H9 (cell line): ENCODE data around the gene MARF1. TPM values are rescaled to one million over a fixed set of nuclear protein-coding genes. Genes with fewer than 3 reads are reported as not detected.
A peak's percentile ranks its signal among the peaks of the same experiment; 100 is the strongest.
"Not testable (repeated sequence)": the region's sequence is repeated elsewhere in the genome, so short reads cannot be mapped to it uniquely, and the experiment has no call there.

Source experiments
- DNase-seq: peaks from one replicate; pipeline ENCODE4 v3.0.0-alpha.2; 2017
- H2AFZ ChIP-seq: one replicate; pipeline ENCODE4 v1.6.1; 2013; ENCODE audit warnings: mild to moderate bottlenecking, low read length, control low read depth, moderate library complexity
- H2AK5ac ChIP-seq: 2 replicates; pipeline ENCODE4 v1.6.1; 2013; ENCODE audit warnings: low read length, control low read depth, mixed read lengths; ENCODE audit not compliant: insufficient read length
- H2BK120ac ChIP-seq: one replicate; pipeline ENCODE4 v1.6.1; 2013; ENCODE audit warnings: low read depth, mild to moderate bottlenecking, low read length, control low read depth, inconsistent platforms; ENCODE audit not compliant: poor library complexity, severe bottlenecking
- H2BK12ac ChIP-seq: 2 replicates; pipeline ENCODE4 v1.6.1; 2013; ENCODE audit warnings: low read length, control low read depth, mixed read lengths, low read depth; ENCODE audit not compliant: insufficient read length
- H2BK15ac ChIP-seq: 2 replicates; pipeline ENCODE4 v1.6.1; 2013; ENCODE audit warnings: low read depth, low read length, control low read depth
- H2BK20ac ChIP-seq: one replicate; pipeline ENCODE4 v1.6.1; 2013; ENCODE audit warnings: low read depth, mild to moderate bottlenecking, low read length, control low read depth, inconsistent platforms; ENCODE audit not compliant: poor library complexity, severe bottlenecking
- H2BK5ac ChIP-seq: 2 replicates; pipeline ENCODE4 v1.6.1; 2013; ENCODE audit warnings: low read length, control low read depth, mixed read lengths; ENCODE audit not compliant: insufficient read length
- H3K14ac ChIP-seq: 2 replicates; pipeline ENCODE4 v1.6.1; 2013; ENCODE audit warnings: low read length, control low read depth; ENCODE audit not compliant: insufficient read depth
- H3K18ac ChIP-seq: 2 replicates; pipeline ENCODE4 v1.6.1; 2013; ENCODE audit warnings: low read depth, mild to moderate bottlenecking, mixed read lengths, low read length, control low read depth; ENCODE audit not compliant: insufficient read length
- H3K23ac ChIP-seq: 2 replicates; pipeline ENCODE4 v1.6.1; 2013; ENCODE audit warnings: low read length, control low read depth, mixed read lengths, low read depth; ENCODE audit not compliant: insufficient read length
- H3K23me2 ChIP-seq: 2 replicates; pipeline ENCODE4 v1.6.1; 2013; ENCODE audit warnings: low read depth, mild to moderate bottlenecking, mixed read lengths, low read length, control low read depth; ENCODE audit not compliant: insufficient read length, poor library complexity, severe bottlenecking
- H3K27ac ChIP-seq: 2 replicates; pipeline ENCODE4 v1.5.1; 2013; ENCODE audit warnings: low read length, control low read depth, mixed read lengths, low read depth; ENCODE audit not compliant: insufficient read length
- H3K27me3 ChIP-seq: 2 replicates; pipeline ENCODE4 v1.6.1; 2013; ENCODE audit warnings: low read length, control low read depth, inconsistent platforms; ENCODE audit not compliant: insufficient read depth
- H3K4ac ChIP-seq: 2 replicates; pipeline ENCODE4 v1.6.1; 2013; ENCODE audit warnings: low read depth, mild to moderate bottlenecking, control low read depth, inconsistent platforms, low read length, moderate library complexity
- H3K4me1 ChIP-seq: 2 replicates; pipeline ENCODE4 v1.6.1; 2013; ENCODE audit warnings: low read length, control low read depth, inconsistent platforms; ENCODE audit not compliant: insufficient read depth
- H3K4me2 ChIP-seq: 2 replicates; pipeline ENCODE4 v1.6.1; 2013; ENCODE audit warnings: low read length, control low read depth, mixed read lengths; ENCODE audit not compliant: insufficient read length, insufficient read depth
- H3K56ac ChIP-seq: 2 replicates; pipeline ENCODE4 v1.6.1; 2013; ENCODE audit warnings: low read depth, mild to moderate bottlenecking, mixed read lengths, low read length, control low read depth; ENCODE audit not compliant: insufficient read length
- H3K79me1 ChIP-seq: 2 replicates; pipeline ENCODE4 v1.6.1; 2013; ENCODE audit warnings: low read depth, mild to moderate bottlenecking, moderate library complexity, low read length, control low read depth, inconsistent platforms; ENCODE audit not compliant: insufficient read depth, poor library complexity, severe bottlenecking
- H3K79me2 ChIP-seq: 2 replicates; pipeline ENCODE4 v1.6.1; 2013; ENCODE audit warnings: low read length, control low read depth, inconsistent platforms; ENCODE audit not compliant: insufficient read depth
- H3K9ac ChIP-seq: 2 replicates; pipeline ENCODE4 v1.6.1; 2013; ENCODE audit warnings: low read length, control low read depth, mixed read lengths; ENCODE audit not compliant: insufficient read length; ENCODE audit errors: extremely low read depth
- H3K9me3 ChIP-seq: one replicate; pipeline ENCODE4 v1.6.1; 2013; ENCODE audit warnings: low read depth, low read length, inconsistent platforms; ENCODE audit not compliant: control insufficient read depth
- H3T11ph ChIP-seq: one replicate; pipeline ENCODE4 v1.6.1; 2013; ENCODE audit warnings: mild to moderate bottlenecking, low read length, control low read depth, inconsistent platforms
- H4K20me1 ChIP-seq: one replicate; pipeline ENCODE4 v1.6.1; 2013; ENCODE audit not compliant: control insufficient read depth, insufficient read length, insufficient read depth
- H4K5ac ChIP-seq: 2 replicates; pipeline ENCODE4 v1.6.1; 2013; ENCODE audit warnings: low read depth, mild to moderate bottlenecking, mixed read lengths, low read length, control low read depth; ENCODE audit not compliant: insufficient read length
- H4K8ac ChIP-seq: replicated peaks from 2 replicates; pipeline ENCODE4 v1.6.1; 2013; ENCODE audit warnings: low read length, control low read depth, mixed read lengths, low read depth; ENCODE audit not compliant: insufficient read length
- H4K91ac ChIP-seq: 2 replicates; pipeline ENCODE4 v1.6.1; 2013; ENCODE audit warnings: low read depth, mild to moderate bottlenecking, moderate library complexity, mixed read lengths, low read length, control low read depth; ENCODE audit not compliant: insufficient read length
- H3K27ac Mint-ChIP-seq, 3 experiments: 2 replicates in 2 of 3; 3 replicates in 1 of 3; pipeline ENCODE4 v1.8.0; 2020 to 2021; ENCODE audit warnings: mixed read lengths in 3 of 3, mild to moderate bottlenecking in 1 of 3, moderate library complexity in 1 of 3
- H3K27me3 Mint-ChIP-seq: 2 replicates; pipeline ENCODE4 v1.8.0; 2021; ENCODE audit warnings: low read depth, mild to moderate bottlenecking, moderate library complexity, mixed read lengths
- H3K36me3 Mint-ChIP-seq, 3 experiments: 2 replicates in 2 of 3; 3 replicates in 1 of 3; pipeline ENCODE4 v1.8.0; 2020 to 2021; ENCODE audit warnings: low read depth in 3 of 3, mixed read lengths in 3 of 3; ENCODE audit not compliant: insufficient read depth in 1 of 3
- H3K4me1 Mint-ChIP-seq, 2 experiments: 2 replicates each; pipeline ENCODE4 v1.8.0; 2020; ENCODE audit warnings: mixed read lengths in 2 of 2
- H3K4me3 Mint-ChIP-seq, 2 experiments: 2 replicates in 1 of 2; 3 replicates in 1 of 2; pipeline ENCODE4 v1.8.0; 2020 to 2021; ENCODE audit warnings: mild to moderate bottlenecking in 2 of 2, mixed read lengths in 2 of 2, moderate library complexity in 1 of 2
- H3K9me3 Mint-ChIP-seq, 2 experiments: 2 replicates in 1 of 2; 3 replicates in 1 of 2; pipeline ENCODE4 v1.8.0; 2020; ENCODE audit warnings: mild to moderate bottlenecking in 2 of 2, mixed read lengths in 2 of 2, moderate library complexity in 1 of 2
- WGBS: extraction: QIAGEN DNeasy Blood & Tissue Kit; methylation state at CpG from one replicate; pipeline ENCODE4 v1.1.7; 2013; ENCODE audit warnings: missing lambda C conversion rate, low lambda C conversion rate, mixed read lengths; ENCODE audit not compliant: insufficient read length; ENCODE audit errors: extremely low coverage; 5-methylcytosine and 5-hydroxymethylcytosine counted together
- total RNA-seq: library from RNA; stranded (reverse); gene quantifications from 2 replicates; pipeline ENCODE4 v1.2.1, GENCODE V29; 2021
- TF ChIP-seq, protein P1 (sequence below): fragments of 200-600 bp; sonication (generic); conservative IDR thresholded peaks from 3 replicates; pipeline ENCODE4 v1.8.0; 2021; ENCODE audit warnings: antibody characterized with exemption, mild to moderate bottlenecking

The MARF1 gene
- total RNA-seq, 1 experiment from 2014 or later: 23.3 TPM

DNA sequence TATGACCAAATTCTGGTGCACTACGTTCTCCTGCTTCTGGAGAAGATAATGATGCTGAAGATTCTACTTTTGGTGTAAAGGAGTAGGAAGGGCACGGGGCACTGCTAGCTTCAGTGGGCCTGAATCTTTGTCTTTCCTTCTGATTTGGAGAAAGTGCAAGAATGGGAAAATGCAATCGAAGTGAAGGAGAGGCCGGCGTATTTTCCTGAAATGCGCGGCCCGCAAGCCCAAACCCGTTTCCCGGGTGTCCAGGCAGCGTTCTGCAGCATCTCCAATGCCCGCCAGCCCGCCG lies 6.7 kb upstream of the MARF1 start:
- no peak overlapping the region for H4K91ac ChIP-seq
- Mint-ChIP-seq H3K27me3 (no peaks in the 10 kb centered on the region), H3K36me3 (peaks cover 0 to 11% (median 6%) of the 10 kb centered on the region in 3 experiments; a peak in 4 of 7 replicates), H3K9me3 (0 out of 5 replicates have a peak, but pooled peaks cover 0 to 2% of the 10 kb centered on the region in 2 experiments), H3K4me3 (peak overlapping the region; percentile 82 to 98), H3K4me1 (peaks cover 7 to 9% of the 10 kb centered on the region in 2 experiments; a peak in 3 of 4 replicates), H3K27ac (peak overlapping the region in 2 of 3 experiments; percentile 81 to 97; a peak in 5 of 7 replicates)
- no peak overlapping the region for H3K27ac ChIP-seq
- H3K4me1 ChIP-seq: no peaks in the 10 kb centered on the region
- H3K14ac ChIP-seq: peak overlapping the region; percentile 51; the same call in 1 of the 2 replicates
- H3K9ac ChIP-seq: peak overlapping the region; percentile 28
- no peak overlapping the region for H4K8ac ChIP-seq
- H3K79me2 ChIP-seq: no peaks in the 10 kb centered on the region
- H3K23me2 ChIP-seq: peaks cover 6% of the 10 kb centered on the region
- TF ChIP-seq, protein P1, sequence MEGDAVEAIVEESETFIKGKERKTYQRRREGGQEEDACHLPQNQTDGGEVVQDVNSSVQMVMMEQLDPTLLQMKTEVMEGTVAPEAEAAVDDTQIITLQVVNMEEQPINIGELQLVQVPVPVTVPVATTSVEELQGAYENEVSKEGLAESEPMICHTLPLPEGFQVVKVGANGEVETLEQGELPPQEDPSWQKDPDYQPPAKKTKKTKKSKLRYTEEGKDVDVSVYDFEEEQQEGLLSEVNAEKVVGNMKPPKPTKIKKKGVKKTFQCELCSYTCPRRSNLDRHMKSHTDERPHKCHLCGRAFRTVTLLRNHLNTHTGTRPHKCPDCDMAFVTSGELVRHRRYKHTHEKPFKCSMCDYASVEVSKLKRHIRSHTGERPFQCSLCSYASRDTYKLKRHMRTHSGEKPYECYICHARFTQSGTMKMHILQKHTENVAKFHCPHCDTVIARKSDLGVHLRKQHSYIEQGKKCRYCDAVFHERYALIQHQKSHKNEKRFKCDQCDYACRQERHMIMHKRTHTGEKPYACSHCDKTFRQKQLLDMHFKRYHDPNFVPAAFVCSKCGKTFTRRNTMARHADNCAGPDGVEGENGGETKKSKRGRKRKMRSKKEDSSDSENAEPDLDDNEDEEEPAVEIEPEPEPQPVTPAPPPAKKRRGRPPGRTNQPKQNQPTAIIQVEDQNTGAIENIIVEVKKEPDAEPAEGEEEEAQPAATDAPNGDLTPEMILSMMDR: no peak
- H2BK12ac ChIP-seq: no peak overlapping the region
- peak overlapping the region; percentile 27 for H2AFZ ChIP-seq
- no peak overlapping the region for H3K56ac ChIP-seq
- no peak overlapping the region for H2BK15ac ChIP-seq
- H3K79me1 ChIP-seq: peaks cover 8% of the 10 kb centered on the region
- no peaks in the 10 kb centered on the region for H3K27me3 ChIP-seq
- H3K4me2 ChIP-seq: peak overlapping the region; percentile 92
- H2BK20ac ChIP-seq: no peak overlapping the region
- no peak for DNase-seq
- H3T11ph ChIP-seq: no peak overlapping the region
- H2BK120ac ChIP-seq: no peak overlapping the region
- no peaks in the 10 kb centered on the region for H3K9me3 ChIP-seq
- peaks cover 2% of the 10 kb centered on the region for H4K20me1 ChIP-seq
- H3K4ac ChIP-seq: no peak overlapping the region
- H2AK5ac ChIP-seq: no peak overlapping the region
- no peak overlapping the region for H3K23ac ChIP-seq
- no peak overlapping the region for H2BK5ac ChIP-seq
- H3K18ac ChIP-seq: peak overlapping the region; percentile 69
- no CpG with 5 or more reads among the region's 14 CpGs for WGBS
- H4K5ac ChIP-seq: no peak overlapping the region

DNA sequence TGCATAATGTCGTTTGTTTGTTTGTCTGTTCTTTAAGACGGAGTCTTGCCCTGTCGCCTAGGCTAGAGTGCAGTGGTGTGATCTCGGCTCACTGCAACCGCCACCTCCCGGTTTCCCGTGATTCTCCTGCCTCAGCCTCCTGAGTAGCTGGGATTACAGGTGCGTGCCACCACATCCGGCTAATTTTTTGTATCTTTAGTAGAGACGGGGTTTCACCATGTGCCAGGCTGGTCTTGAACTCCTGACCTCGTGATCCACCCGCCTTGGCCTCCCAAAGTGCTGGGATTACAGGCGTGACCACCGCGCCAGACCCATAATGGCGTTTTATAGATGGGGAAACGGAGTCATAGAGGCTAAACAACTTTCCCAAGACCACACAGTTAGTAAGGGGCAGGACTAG lies 6.4 kb upstream of the MARF1 start:
- not testable (repeated sequence) for H3K23me2 ChIP-seq, H3K4me1 Mint-ChIP-seq, H3K27me3 ChIP-seq, H4K5ac ChIP-seq, H3K18ac ChIP-seq, H3K79me1 ChIP-seq, H2BK5ac ChIP-seq, H2BK20ac ChIP-seq, DNase-seq, H3K23ac ChIP-seq, H3K27ac ChIP-seq, H2BK12ac ChIP-seq, H3K56ac ChIP-seq, H2BK15ac ChIP-seq, H3T11ph ChIP-seq, H3K4me1 ChIP-seq, H3K9me3 Mint-ChIP-seq, H3K27me3 Mint-ChIP-seq, H4K20me1 ChIP-seq, H2AK5ac ChIP-seq, H4K91ac ChIP-seq, H3K9me3 ChIP-seq, H3K79me2 ChIP-seq, H2BK120ac ChIP-seq, H4K8ac ChIP-seq, H3K4ac ChIP-seq
- Mint-ChIP-seq H3K27ac (peak overlapping the region in 2 of 3 experiments; percentile 81 to 97; a peak in 4 of 7 replicates), H3K4me3 (peak overlapping the region; percentile 82 to 98), H3K36me3 (peaks cover 0 to 11% (median 6%) of the 10 kb centered on the region in 3 experiments; a peak in 4 of 7 replicates)
- Histone ChIP-seq H3K14ac (peak overlapping the region; percentile 51; the same call in 1 of the 2 replicates), H2AFZ (peak overlapping the region; percentile 27), H3K4me2 (peak overlapping the region; percentile 92), H3K9ac (peak overlapping the region; percentile 28)
- WGBS: no CpG with 5 or more reads among the region's 17 CpGs
